HG02588 (cell line): Measurements from ENCODE around the gene UBASH3B.
"Not testable (repeated sequence)": the region's sequence is repeated elsewhere in the genome, so short reads cannot be mapped to it uniquely, and the experiment has no call there.

Source experiments
- ATAC-seq: cut with Tn5 transposase; IDR thresholded peaks from one replicate; pipeline ENCODE4 v1.9.1; 2021; ENCODE audit warnings: mild to moderate bottlenecking, moderate library complexity; ENCODE audit not compliant: unreplicated experiment

UBASH3B gene

DNA sequence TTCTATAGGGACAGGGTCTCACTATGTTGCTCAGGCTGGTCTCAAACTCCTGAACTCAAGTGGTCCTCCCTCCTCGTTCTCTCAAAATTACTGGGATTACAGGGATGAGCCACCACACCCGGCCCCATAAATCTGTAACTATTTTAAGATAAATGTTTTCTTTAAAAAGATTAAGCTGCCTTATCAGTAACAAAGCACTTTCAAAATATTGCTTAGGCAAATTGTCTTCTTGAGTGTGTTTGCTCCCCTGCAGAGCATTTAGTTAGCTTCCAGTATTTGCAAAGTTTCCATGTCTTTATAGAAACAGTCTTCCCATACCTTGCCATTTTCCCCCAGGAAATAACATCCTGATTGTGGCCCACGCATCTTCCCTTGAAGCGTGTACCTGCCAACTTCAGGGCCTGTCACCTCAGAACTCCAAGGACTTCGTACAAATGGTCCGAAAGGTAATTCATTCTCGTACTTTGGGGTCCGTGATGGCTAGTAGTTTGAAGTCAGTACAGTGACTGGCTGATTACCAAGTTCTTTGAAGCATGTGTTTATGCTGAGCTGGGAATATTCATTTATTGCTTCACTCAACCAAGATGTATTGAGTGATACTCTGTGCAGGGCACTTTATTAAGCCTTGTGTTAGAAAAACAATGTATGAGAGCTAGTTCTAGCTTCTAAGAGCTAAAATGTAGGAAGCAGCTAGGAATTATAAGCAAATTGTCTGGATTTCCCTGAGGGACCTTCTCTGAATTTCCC lies 152.4 kb downstream of the UBASH3B start:
- no peak for ATAC-seq

DNA sequence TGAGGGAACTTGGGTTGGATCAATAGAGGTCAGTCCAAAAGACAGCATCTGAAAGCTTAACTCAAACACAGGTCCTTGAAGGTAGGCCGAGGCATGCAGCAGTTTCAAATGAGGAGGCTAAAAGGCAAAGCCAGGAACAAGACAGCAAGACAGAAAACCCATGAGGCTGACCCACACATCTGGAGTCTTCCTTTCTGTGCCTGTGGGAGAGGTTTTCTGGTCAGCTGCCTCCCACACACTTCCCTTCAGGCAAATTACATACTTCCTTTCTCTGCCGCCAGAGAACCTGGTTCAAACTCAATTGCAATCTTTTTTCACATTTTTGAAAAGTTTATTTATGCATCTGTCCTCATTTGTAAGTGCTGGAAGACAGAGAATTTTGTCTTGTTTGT lies 153.0 kb downstream of the UBASH3B start:
- ATAC-seq = peak; percentile 97

GRCh38 chr11:122809866-122810265 lies 154.3 kb downstream of the UBASH3B start:
- ATAC-seq = no peak

- ATAC-seq = no peak
Observed at GRCh38 chr11:122811721-122812120, 156.2 kb downstream of the UBASH3B start.

DNA sequence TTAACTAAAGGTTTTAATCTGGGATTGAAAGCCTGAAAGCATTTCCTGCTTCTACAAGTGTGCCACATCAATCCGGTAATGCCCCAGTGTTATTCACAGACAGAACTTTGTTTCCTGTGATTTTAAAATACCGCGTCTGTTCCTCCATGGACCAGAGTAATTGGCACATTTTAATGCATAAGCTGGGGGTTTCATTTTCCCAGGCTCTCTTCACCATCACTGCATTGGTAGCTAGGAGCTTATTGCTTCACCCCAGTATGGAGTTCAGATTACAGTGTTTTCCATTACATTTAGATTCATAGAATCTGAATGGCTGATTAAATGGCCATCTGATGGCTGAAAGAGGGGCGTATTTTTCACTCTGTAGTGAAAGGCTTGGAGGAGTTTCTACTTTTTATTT lies 157.1 kb downstream of the UBASH3B start:
- no peak for ATAC-seq

DNA sequence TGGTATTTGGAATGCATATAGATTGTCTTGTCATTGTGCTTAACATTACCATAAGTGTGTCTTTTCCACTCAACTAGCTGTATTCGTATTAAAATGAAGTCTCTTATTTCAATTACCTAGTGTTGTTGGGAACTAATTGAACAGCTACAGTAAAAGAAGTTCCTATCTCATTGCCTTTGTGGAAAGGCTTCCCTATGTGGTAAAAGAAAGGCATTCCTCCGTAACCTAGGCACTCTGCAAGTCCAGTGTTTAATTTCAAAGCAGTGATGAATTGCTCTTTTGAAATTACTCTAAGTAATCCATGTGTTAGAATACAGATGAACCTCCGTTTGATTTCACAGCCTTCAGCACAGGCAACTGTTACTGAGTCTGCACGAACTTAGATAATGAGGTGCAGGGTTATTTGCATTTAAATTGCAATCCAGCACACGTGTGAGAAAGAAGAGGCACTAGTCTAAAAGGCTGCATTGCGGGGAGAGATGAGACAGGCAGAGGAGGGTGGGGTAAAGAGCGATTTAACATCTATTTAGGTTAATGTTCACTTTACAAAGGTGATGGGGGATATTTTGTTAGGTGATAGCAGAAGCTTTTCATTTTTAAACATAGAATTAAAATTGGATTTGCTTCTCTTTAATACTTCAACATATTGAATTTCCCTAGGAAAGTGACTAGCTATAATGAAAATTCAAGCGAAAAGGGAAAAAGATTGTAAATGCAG lies 157.8 kb downstream of the UBASH3B start:
- ATAC-seq = no peak

DNA sequence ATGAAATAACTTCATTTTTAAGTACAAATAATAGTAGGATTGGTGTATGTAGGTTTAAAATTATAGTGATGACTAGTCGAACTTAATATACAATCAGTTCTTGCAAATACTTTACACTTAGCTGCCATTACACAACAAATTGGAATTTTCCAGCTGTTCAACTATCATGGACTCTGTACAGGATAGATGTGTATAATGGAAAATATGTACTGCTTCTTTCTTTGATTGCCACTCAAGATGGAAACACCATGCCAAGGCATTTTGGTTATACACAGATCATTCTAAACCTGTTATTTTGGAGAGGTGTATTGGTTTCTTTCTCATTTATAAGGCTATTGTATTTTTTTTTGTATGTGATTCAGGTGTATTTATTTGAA lies 158.4 kb downstream of the UBASH3B start:
- ATAC-seq = no peak

- ATAC-seq = no peak
Observed at GRCh38 chr11:122814401-122814800, 158.9 kb downstream of the UBASH3B start.

- ATAC-seq = no peak
Observed at GRCh38 chr11:122815900-122816299, 160.4 kb downstream of the UBASH3B start.

DNA sequence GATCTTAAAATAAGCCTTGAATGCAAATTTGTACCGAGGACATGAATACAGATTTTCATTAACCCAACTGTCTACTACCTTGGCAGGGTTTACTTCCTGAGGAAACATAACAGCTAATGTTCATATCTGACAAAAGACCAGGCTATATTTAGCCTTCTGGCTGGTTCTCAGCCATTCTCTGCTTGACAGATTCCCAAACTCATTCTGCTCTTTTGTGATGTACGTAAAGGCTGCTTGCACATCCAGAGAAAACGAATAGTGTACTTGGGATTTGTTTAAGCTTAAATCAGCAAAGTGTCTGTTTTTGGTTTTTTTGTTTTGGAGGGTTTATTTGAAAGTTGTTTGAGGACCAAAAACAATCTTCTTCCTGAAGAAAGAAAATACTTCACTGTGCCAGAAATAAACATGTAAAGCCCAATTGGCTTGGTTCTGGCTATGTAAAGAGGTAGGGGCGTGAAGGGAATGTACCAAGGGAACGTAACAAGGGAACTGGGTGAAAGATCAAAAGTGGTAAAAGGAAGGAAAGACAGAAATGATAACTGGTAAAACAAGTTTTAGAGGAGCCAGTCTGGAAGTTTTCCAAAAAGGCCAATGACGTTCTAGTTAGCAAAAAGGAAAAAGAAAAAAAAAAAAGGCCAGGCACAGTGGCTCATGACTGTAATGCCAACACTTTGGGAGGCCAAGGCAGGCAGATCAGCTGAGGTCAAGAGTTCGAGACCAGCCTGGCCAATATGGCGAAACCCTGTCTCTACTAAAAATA lies 161.4 kb downstream of the UBASH3B start:
- no peak for ATAC-seq

- ATAC-seq = no peak
Observed at GRCh38 chr11:122820158-122820557, 164.6 kb downstream of the UBASH3B start.

DNA sequence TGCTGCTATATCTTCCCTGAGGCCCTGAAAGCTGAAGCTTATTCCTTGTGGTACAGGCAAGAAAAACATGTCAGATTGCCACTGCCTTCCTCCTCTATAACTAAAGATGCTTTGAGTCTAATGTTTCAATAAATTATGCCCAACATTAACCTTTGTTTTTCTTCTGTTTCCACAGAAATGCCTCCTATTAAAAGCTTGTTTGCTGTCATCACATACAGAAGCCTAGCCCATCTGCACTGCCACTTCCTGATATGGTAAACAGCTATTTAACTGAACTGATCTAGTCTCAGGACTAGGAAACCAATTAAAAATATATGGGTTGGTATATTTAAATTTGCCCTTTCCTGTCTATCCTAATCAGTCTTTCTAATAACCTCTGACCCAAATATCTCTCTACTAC lies 165.6 kb downstream of the UBASH3B start:
- ATAC-seq = no peak

DNA sequence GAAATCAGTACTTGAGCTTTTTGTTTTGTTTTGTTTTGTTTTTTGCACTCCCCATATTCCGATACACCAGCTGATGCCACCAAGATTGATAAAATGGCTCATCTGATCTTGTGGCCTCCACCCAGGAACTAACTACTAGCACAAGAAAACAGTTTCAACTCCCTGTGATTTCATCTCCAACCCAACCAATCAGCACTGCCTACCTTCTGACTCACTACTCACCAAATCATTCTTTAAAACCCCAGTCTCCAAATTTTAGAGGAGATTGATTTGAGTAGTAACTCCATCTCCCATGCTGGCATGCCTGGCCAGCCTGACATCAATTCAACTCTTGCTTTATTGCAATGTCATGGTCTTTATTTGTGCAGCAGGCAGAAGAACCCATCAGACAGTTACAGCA lies 166.7 kb downstream of the UBASH3B start:
- ATAC-seq = no peak

GRCh38 chr11:122823564-122823963 lies 168.0 kb downstream of the UBASH3B start:
- no peak for ATAC-seq

- ATAC-seq = not testable (repeated sequence)
Observed at GRCh38 chr11:122829371-122829770, 173.8 kb downstream of the UBASH3B start.

DNA sequence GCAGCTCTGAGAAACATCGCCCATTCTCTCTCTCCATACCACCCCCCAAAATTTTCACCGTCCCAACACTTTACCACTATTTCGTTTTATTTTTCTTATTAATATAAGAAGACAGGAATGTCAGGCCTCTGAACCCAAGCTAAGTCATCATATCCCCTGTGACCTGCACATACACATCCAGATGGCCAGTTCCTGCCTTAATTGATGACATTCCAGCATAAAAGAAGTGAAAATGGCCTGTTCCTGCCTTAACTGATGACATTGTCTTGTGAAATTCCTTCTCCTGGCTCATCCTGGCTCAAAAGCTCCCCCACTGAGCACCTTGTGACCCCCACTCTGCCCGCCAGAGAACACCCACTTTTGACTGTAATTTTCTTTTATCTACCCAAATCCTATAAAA lies 176.8 kb downstream of the UBASH3B start:
- ATAC-seq = not testable (repeated sequence)

DNA sequence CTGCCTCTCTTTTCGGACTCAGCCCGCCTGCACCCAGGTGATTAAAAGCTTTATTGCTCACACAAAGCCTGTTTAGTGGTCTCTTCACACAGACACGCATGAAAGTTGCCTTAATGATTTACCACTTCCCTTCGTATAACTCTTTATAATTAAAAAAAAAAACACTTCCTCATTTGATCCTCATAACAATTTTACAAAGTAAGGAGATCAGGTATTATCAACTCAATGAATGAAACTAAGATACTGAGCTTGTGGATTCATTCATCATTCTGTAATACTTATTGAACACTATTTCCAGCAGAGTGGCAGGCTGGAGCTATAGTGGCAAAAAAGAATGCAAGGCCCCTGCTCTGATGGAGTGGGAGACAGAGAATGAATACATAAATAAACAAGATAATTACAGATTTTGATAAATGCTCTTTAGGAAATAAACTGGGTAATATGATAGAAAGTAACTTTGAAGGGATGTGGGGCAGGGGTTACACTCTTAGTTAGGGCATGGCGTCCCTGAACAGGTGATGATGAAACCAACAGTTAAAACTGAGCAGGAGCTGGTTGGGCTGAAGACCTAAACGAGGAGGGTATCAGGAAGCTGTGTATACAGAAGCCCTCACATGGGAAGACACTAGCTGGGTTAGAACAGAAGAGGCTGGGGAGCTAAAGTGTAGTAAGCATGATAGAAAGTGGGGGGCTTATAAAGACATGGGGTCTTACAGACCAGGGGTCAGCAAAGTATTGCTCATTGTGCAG lies 177.4 kb downstream of the UBASH3B start:
- ATAC-seq = no peak

DNA sequence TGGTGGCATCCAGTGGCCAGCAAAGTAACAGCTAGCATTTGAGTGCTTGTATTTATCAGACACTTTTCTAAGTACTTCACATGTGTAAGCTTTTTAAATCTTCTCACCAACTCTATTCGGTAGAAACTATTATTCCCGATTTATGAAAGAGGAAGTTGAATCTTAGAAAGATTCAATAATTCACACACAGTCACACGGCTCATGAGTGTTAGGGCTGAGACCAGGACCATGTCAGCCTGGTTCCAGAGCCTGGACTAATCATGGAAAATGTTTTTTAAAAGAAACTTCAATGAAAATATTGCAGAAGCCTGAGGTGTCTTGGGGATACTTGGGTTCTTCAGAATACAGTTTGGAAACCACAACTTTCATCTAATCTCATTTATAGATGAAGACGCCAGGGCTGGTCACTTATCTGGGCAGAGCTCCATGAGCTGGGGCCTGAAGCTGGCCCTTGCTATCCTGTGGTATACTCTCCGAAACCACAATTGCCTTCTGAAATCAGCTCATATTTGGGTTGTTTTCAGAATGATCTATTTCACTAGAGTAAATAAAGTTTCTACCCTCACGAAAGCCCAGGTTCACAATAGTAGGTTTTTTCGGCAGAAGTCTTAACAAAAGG lies 178.4 kb downstream of the UBASH3B start:
- ATAC-seq = no peak

DNA sequence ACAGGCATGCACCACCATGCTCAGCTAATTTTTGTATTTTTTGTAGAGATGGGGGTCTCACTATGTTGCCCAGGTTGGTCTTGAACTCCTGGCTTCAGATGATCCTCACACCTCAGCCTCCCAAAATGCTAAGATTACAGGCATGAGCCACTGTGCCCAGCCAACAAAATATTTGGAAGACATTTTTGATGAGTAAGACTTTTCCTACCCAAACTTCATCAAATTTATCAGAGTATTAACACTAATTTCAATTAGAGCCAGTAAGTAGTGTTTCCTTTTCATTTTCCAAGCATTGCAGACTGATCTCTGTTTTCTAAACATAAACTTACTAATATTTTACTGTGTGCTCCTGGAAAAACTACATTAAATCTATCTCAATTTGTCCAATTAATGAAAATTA lies 181.4 kb downstream of the UBASH3B start:
- no peak for ATAC-seq

DNA sequence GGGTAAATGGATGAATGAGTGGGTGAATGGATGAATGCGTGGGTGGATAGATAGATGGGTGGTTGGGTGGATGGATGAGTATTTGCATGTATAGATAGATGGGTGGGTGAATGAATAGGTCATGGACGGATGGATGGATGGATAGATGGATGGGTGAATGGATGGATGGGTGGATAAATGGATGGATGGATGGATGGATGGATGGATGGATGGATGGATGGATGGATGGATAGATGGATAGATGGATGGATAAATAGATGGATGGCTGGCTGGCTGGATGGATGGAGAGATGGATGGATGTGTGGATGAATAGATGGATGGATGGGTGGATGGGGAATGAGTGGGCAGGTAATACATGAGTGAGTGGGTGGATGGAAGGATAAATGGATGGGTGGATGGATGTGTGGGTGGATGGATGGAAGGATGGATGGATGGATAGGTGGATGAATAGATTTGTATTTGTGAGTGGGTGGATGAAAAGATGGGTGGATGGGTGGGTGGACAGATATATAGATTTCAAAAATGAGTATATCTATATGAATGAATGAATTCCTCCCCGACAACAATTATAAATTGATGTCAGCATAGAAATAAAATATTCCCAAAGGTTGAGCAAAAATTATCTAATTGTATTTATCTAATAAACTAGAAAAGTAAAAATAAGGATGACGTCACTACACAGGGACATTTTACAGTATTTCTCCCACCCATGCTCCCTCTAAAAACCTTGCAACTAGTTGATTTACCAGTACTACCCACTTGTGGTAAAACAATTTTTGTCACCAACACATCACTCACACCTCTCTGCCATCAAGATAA lies 182.2 kb downstream of the UBASH3B start:
- ATAC-seq = no peak
